Hepatocyte (in vitro differentiated cells): ENCODE results near the gene GORASP2.

Source experiments
- CTCF ChIP-seq: fragments of 200-600 bp; sonication (generic); IDR thresholded peaks from 2 replicates; pipeline ENCODE4 v1.5.1; 2016; ENCODE audit warnings: antibody characterized with exemption, mild to moderate bottlenecking; ENCODE audit not compliant: poor library complexity
- EZH2 ChIP-seq: fragments of 200-600 bp; sonication (generic); IDR thresholded peaks from 2 replicates; pipeline ENCODE4 v1.6.1; 2016; ENCODE audit warnings: antibody characterized with exemption, mild to moderate bottlenecking, borderline replicate concordance
- EZH2phosphoT487 ChIP-seq: fragments of 200-600 bp; sonication (generic); IDR thresholded peaks from one replicate; pipeline ENCODE4 v1.6.1; 2018; ENCODE audit warnings: antibody characterized with exemption, mild to moderate bottlenecking, low read depth, moderate library complexity; ENCODE audit not compliant: unreplicated experiment, severe bottlenecking

GRCh38 chr2:170971071-170971470, 42.0 kb downstream of the GORASP2 start:
- no peak for TF ChIP-seq EZH2
- TF ChIP-seq CTCF, result no peak
- no peak for TF ChIP-seq EZH2phosphoT487
